Muscle of back (tissue), 11 donors: ENCODE results near the gene AFM. TPM values are rescaled to one million over a fixed set of nuclear protein-coding genes. Genes with fewer than 3 reads are reported as not detected.
"Not testable (repeated sequence)": the region's sequence is repeated elsewhere in the genome, so short reads cannot be mapped to it uniquely, and the experiment has no call there.

Experiments used
- DNase-seq, 3 donors: peaks; one replicate each; pipeline versions ENCODE4 v3.0.0 to v3.0.0-alpha.2; 2013
- polyA plus RNA-seq, 10 donors: library from polyadenylated mRNA; unstranded; fragments of 120-200 nt; gene quantifications; one replicate each; pipeline ENCODE4 v1.2.1, GENCODE V29; 2013; ENCODE audit not compliant: insufficient read length in 10 of 10

AFM gene
- polyA plus RNA-seq, 10 donors, result 0.08 TPM; not detected in 9

DNA sequence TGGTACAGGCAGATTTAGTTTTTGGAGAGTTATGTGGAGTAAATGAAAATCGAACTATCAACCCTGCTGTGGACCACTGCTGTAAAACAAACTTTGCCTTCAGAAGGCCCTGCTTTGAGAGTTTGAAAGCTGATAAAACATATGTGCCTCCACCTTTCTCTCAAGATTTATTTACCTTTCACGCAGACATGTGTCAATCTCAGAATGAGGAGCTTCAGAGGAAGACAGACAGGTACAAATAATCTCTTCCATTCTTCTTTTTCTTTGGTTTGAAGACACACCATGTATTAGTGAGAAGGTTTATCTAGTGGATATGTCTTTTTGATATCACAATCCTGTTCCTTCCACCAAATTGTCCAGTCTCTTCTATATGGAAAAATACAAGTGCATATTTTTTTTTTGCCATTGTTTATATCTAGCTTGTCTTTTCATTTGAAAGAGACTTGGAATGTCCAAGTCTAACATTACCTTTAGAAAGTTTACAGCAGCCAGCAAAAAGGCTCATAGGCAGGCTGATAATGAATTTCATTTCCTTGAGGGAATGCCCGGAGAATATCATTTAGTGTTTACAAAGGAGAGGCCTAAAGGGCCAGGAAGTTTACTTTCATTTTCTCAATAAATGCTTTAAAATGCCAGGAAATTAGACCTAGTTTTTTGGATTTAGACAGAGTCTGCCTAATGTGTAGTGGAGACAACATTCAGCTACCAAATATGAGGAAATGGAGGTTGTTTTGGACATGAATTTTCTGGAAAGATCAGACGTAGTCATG, 18.6 kb downstream of the AFM start:
- DNase-seq, result no peak

DNA sequence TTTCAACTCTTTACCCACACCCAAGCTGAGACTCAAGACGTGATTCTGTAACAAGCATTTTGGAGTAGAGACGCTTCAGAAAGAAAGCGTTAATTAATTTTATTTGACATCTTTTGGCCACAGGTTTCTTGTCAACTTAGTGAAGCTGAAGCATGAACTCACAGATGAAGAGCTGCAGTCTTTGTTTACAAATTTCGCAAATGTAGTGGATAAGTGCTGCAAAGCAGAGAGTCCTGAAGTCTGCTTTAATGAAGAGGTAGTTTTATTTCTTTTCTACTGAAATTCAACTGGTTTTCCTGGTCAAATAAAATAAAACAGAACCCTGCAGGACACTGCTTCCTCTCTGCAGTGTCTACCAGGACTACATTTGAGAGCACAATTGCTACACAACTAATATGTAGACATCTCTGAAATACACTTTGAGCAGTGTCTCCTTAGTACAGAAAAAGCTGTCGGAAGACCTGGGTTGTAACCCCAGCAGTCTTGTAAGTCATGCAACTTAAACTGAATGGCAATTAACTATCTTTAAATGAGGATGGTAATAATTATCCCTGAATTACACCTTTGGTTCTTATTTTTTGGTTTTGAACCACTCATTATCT, 20.2 kb downstream of the AFM start:
- no peak for DNase-seq

DNA sequence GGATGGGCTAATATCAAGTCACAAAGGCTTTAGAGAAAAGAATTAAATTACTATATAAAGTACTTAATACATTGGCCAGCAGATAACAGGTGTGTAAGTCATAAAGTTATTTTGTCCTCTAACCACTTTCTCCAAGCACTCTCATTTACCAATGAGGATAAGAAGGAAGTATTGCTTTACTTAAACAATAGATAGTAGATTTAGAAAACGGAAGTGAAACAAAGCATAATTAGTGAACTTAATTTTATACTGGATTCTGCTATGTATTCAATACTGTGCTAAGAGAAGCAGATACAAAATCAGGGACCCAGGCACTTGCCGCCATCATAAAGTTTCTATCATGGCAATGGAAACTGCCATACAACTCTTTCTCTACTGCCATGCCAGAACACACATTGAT, 24.0 kb downstream of the AFM start:
- DNase-seq, result no peak

DNA sequence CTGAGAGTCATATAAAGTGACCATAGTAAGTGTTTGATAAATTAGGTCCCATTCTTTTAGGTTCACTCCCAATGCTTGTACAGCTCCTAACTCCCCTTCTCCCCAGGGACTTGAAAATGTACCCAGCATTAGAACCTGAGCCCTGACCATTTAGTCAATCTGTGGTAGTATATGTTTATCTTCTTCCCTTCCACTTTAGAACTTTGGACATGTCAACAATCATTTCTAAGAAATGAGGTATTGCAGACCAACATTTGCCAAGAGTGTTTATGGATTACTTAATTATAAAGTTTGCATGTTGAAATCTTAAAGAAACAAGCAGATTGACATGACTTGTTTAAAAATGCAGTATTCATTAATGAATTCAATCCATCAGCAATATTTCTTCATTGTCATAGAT, 26.0 kb downstream of the AFM start:
- no peak for DNase-seq

DNA sequence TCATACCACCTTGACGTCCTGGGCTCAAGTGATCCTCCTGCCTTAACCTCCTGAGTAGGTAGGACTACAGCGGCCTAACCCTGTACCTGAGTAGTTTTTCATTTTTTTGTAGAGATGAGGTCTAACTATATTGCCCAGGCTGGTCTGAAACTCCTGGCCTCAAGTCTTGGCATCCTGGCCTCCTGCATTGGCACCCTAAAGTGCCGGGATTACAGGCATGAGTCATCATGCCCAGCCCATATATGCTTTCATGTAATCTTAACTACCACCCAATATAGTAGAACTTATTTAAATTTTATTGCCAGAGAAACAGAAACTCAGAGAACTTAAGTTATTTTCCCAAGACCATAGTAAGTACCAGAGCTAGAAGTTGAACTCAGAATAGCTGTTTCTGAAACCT, 27.1 kb downstream of the AFM start:
- no peak for DNase-seq

DNA sequence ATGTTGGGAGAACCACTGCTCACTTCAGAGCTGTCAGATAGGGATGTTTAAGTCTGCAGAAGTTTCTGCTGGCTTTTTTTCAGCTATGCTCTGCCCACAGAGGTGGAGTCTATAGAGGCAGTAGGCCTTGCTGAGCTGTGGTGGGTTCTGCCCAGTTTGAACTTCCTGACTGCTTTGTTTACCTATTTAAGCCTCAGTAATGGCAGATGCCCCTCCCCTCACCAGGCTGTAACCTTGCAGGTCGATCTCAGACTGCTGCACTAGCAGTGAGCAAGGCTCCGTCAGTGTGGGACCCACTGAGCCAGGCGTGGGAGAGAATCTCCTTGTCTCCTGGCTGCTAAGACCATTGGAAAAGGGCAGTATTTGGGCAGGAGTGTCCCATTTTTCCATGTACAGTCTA, 36.8 kb downstream of the AFM start:
- DNase-seq, result no peak

DNA sequence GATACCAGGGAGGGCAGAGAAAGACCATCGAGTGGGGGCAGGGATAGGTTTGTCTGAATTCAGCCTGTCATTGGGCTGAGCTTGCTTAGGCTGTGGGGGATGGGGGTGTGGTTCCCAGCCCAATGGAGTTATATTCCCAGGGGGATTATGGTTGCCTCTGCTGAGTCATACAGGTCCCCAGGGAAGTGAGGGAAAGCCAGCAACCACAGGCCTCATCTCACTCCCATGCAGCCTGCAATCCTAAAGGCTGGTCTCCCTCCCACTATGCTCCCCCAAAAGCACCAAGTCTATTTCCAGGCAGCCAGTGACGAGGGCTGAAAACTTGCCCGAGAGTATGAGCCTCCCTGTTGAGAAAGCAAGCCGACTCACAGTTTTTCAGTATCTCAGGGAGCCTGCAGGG, 39.3 kb downstream of the AFM start:
- peak in 1 of 3 donors; percentile 65 for DNase-seq

DNA sequence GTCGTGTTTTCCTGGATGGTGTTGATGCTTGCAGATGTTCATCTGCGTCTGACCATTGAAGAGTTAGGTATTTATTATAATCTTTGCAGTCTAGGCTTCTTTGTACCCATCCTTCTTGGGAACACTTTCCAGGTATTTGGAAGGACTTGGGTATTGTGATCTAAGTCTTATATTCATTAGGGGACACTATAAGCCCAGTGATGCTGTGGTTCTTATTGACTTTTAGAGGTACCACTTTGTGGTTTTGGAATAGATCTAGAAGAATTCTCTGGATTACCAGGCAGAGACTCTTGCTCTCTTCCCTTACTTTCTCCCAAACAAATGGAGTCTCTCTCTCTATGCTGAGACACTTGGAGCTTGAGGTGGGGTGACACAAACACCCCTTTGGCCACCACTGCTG, 41.6 kb downstream of the AFM start:
- DNase-seq, result no peak

DNA sequence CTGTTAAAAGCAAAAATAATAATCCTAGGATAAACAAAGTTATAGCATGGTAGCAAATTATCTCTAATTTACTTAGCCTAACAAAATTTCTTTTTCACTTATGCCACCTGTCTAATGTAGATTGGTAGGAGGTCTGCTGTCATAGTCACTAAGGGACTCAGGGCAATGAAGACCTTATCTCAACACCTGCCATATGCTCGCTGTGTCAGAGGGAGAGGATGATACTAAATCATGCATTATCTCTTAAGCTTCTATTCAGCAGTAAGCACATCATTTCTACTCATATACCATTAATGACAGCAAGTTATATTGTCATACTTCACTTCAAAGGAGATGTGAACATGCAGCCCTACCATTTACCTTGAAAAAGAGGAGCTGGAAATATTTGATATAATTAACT, 44.1 kb downstream of the AFM start:
- no peak for DNase-seq

DNA sequence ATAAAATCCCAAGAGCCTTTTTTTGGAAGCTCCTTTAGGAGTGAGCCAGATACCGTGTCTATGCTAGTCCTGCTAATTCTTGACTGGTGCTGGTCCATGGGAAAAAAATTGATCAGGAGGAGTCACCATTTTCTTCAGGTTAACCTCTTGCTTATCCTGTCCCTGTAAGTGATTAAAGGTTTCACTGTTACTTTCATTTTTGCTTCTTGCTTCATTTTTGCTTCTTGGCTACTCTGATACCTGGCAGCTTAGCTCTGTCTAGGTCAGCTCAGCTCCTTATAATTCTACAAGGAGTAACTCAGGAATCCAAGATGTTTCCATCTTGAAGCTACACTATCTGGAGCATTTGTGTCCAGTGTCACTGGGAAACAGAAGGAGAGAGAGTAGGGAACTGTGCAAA, 45.7 kb downstream of the AFM start:
- DNase-seq, result no peak

DNA sequence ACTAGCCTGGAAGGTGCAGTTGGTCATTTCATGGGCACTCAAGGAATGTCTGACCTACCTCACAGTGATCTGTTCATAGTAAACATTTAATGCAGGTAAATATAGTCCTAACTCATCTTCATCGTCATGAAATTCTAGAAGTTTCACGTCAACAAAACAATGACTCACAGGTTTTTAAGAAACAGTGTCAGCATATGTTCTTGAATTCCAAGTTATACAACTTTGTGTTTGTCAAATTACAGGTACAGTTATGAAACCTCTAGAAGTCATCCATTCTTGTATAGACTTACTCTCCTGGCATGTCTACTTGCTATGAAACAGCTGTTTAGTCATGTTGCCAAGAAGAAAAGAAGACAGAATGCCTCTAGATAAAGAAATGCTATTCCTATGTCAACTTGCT, 46.6 kb downstream of the AFM start:
- no peak for DNase-seq

DNA sequence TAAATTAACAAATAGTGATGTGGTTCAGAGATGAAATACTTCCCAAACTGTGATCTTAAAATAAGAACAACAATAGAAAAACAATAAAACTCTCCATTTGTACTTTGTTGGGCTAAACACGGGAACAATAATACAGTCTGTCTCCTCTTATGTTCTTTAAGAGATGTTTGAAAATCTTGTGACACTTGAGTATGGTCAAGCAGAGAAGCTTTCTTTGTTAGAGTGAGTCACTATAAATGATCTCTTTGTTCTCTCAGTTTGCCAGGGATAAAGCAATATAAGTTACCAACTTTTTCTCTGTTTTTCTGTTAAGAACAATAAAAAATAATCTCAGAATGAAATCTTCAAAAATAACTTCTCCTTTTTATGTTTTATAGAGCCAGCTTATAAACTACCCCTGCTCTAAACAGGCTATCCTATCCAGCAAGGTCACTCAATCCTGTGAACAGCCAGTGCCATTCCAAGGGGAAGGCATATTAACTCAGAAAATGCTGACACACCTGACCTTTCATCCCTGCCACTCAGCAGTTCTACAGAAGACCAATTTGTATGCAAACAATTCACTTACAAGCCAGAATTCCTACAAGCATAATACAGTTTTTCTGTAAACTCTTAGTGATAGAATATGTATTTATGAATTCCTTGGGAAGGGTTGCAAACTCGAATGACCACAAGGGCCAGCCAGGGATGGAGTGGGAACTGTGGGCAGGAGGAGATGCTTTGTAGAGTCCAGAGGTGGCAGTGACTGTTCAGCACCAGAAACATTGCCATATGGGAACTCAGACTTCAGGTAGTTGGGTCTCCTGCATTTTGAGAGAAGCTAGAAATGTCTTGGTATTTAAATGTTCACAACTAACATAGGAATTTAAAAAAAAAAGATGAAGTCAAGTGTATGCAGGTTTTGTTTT, 52.2 kb downstream of the AFM start:
- no peak for DNase-seq

DNA sequence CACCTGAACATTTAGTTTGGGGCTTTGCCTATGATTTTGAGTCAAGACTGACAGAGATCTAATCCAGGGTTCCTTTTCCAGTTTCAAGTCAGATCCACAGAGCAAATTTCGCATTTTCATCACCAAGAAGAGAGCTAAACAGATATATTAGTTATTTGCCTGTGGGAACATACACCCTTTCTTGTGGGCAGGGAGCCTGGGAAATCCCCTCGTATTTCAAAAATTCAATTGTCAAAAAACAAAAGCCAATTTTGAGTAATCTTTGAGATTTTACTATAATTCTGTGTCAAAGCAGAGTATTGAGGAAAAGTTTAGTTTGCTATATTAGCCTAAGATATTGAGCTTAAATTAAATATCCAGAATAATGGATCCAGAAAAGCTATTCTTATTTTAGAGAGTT, 56.6 kb downstream of the AFM start:
- no peak for DNase-seq

DNA sequence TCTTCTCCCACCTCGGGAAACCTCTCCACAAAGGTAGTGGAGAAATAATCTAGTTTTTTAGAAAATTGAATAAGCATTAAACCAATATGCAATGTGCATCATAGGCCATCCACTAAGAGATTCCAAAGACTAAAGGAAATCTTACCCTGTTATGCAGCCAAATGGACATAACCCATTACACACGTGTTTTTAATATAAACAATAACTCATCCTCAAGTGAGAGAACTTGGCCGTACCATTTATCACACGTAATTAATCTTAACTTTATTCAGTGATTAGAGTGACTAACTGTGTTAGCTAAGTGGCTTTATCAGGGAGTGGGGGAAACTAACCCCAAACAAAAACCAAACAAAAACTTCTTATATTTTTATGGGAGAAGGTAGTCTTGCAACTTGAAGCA, 57.8 kb downstream of the AFM start:
- DNase-seq, result peak in 1 of 3 donors; percentile 2

DNA sequence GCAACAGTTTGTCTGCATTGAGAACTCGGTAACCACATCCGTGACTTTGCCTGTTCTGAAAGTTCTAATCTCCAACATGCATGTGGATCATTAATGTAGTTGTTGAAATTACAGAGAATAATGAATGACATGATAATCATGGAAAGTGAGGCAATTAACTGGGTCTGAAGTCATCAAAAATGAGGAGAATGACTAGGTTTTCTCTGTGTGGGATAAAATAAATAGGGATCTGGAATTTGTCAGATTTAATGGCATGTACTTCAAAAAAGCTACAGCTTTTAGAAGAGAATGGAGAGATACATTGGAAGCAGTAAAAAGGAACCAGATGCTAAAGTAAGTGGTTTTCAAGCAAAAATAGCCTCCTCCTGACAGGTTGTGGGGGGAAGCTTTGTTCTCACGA, 59.3 kb downstream of the AFM start:
- no peak for DNase-seq

DNA sequence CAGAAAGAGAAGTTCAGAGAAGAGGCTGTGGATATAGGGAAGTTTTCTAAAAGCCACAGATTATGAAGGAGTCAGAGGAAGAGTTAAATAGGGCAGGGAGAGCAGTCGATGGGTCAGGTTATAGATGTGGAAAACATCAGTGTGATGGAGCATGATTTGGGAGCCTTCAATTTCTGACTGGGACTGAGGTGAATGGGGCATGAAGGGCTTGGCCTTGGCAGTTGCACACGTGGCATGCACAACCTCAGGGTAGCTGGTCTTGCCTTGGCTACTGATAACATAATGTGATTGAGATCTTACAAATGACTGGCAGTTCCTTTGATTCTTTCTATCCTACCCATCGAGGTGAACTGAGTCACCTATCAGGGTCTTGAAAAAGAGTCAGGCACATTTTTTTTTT, 59.7 kb downstream of the AFM start:
- no peak for DNase-seq

DNA sequence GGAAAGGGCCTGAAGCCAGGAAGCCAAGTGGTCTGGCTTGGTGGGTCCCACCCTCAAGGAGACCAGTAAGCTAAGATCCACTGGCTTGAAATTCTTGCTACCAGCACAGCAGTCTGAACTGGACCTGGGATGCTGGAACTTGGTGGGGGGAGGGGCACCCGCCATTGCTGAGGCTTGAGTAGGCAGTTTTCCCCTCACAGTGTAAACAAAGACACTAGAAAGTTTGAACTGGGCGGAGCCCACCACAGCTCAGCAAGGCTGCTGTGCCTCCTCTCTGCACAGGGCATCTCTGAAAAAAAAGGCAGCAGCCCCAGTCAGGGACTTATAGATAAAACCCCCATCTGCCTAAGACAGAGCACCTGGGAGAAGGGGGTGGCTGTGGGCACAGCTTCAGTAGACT, 63.1 kb downstream of the AFM start:
- no peak for DNase-seq

DNA sequence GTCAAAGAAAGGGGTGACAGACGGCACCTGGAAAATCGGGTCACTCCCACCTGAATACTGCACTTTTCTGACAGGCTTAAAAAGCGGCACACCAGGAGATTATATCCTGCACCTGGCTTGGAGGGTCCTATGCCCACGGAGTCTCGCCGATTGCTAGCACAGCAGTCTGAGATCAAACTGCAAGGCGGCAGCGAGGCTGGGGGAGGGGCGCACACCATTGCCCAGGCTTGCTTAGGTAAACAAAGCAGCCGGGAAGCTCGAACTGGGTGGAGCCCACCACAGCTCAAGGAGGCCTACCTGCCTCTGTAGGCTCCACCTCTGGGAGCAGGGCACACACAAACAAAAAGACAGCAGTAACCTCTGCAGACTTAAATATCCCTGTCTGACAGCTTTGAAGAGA, 69.3 kb downstream of the AFM start:
- not testable (repeated sequence) for DNase-seq
